HepG2 (cell line): ENCODE data around the gene ANKRD29. TPM values are rescaled to one million over a fixed set of nuclear protein-coding genes. Genes with fewer than 3 reads are reported as not detected.

Experiments used
- AHR ChIP-seq: IDR thresholded peaks from 2 replicates; pipeline ENCODE4 v1.6.1; 2018; ENCODE audit warnings: missing genetic modification reagents, missing compliant biosample characterization
- ATF1 ChIP-seq: IDR thresholded peaks from 2 replicates; pipeline ENCODE4 v1.6.1; 2016; ENCODE audit warnings: mild to moderate bottlenecking, control low read depth
- CBX5 ChIP-seq: sonication (generic); formaldehyde crosslinking; IDR thresholded peaks from 2 replicates; pipeline ENCODE4 v1.4.0; 2020; ENCODE audit warnings: missing genetic modification reagents, borderline replicate concordance
- CREBL2 ChIP-seq: sonication (generic); formaldehyde crosslinking; IDR thresholded peaks from 2 replicates; pipeline ENCODE4 v1.8.1; 2023; ENCODE audit warnings: missing genetic modification reagents, mild to moderate bottlenecking, borderline replicate concordance
- GLI4 ChIP-seq: sonication (generic); formaldehyde crosslinking; IDR thresholded peaks from 2 replicates; pipeline ENCODE4 v1.5.1; 2020; ENCODE audit warnings: missing genetic modification reagents, mild to moderate bottlenecking, moderate library complexity, borderline replicate concordance
- HNRNPLL ChIP-seq: fragments of 200-400 bp; formaldehyde crosslinking; IDR thresholded peaks from 2 replicates; pipeline ENCODE4 v1.6.1; 2017; ENCODE audit warnings: mild to moderate bottlenecking, low read depth, low read length; ENCODE audit not compliant: poor library complexity, severe bottlenecking
- JARID2 ChIP-seq: sonication (generic); formaldehyde crosslinking; IDR thresholded peaks from 2 replicates; pipeline ENCODE4 v1.8.1; 2023; ENCODE audit warnings: missing genetic modification reagents, inconsistent platforms; ENCODE audit not compliant: insufficient replicate concordance
- JUND ChIP-seq: sonication (generic); formaldehyde crosslinking; IDR thresholded peaks from 2 replicates; pipeline ENCODE4 v1.8.0; 2022; ENCODE audit warnings: mild to moderate bottlenecking, missing genetic modification reagents
- KLF11 ChIP-seq: IDR thresholded peaks from 2 replicates; pipeline ENCODE4 v1.6.1; 2016; ENCODE audit warnings: missing compliant biosample characterization
- MAFG ChIP-seq: sonication (generic); formaldehyde crosslinking; IDR thresholded peaks from 2 replicates; pipeline ENCODE4 v1.5.1; 2020; ENCODE audit warnings: mild to moderate bottlenecking, missing genetic modification reagents
- MBNL3 ChIP-seq: fragments of 250-450 bp; sonication (Bioruptor Pico); conservative IDR thresholded peaks from 2 replicates; pipeline ENCODE4 v1.8.0; 2022; ENCODE audit warnings: mild to moderate bottlenecking, inconsistent platforms
- NFYB ChIP-seq: sonication (generic); formaldehyde crosslinking; IDR thresholded peaks from 2 replicates; pipeline ENCODE4 v1.4.0; 2020; ENCODE audit warnings: missing genetic modification reagents
- RELA ChIP-seq: sonication (generic); formaldehyde crosslinking; IDR thresholded peaks from 2 replicates; pipeline ENCODE4 v1.4.0; 2020; ENCODE audit warnings: missing genetic modification reagents
- SOX5 ChIP-seq: IDR thresholded peaks from 2 replicates; pipeline ENCODE4 v1.6.1; 2016; ENCODE audit warnings: borderline replicate concordance
- SP2 ChIP-seq: sonication (generic); formaldehyde crosslinking; IDR thresholded peaks from 2 replicates; pipeline ENCODE4 v1.5.1; 2020; ENCODE audit warnings: mild to moderate bottlenecking, missing genetic modification reagents
- TOE1 ChIP-seq: sonication (generic); formaldehyde crosslinking; IDR thresholded peaks from 2 replicates; pipeline ENCODE4 v1.4.0; 2020; ENCODE audit warnings: mild to moderate bottlenecking, missing genetic modification reagents
- ZFP91 ChIP-seq: sonication (generic); formaldehyde crosslinking; IDR thresholded peaks from 2 replicates; pipeline ENCODE4 v1.9.0; 2022; ENCODE audit warnings: missing genetic modification reagents, mild to moderate bottlenecking, borderline replicate concordance
- ZNF674 ChIP-seq: sonication (generic); formaldehyde crosslinking; IDR thresholded peaks from 2 replicates; pipeline ENCODE4 v1.5.0; 2020; ENCODE audit warnings: low read depth, mild to moderate bottlenecking, missing genetic modification reagents
- ZNF766 ChIP-seq: sonication (generic); formaldehyde crosslinking; IDR thresholded peaks from 2 replicates; pipeline ENCODE4 v1.5.0; 2020; ENCODE audit warnings: missing genetic modification reagents, borderline replicate concordance
- polyA plus RNA-seq, 8 experiments: library from polyadenylated mRNA; depleted of rRNA in 3 of 8; stranded (reverse) in 7 of 8; unstranded in 1 of 8; fragments of >200 nt; fragmentation: Illumina TruSeq in 4 of 8; extraction: Trizol in 4 of 8; gene quantifications; 2 replicates each; pipeline versions ENCODE4 v1.2.1 to v1.2.3, GENCODE V29; 2011 to 2016; ENCODE audit warnings: low read depth in 4 of 8, missing spikeins in 1 of 8, mixed read lengths in 1 of 8; ENCODE audit not compliant: insufficient read depth in 1 of 8
- total RNA-seq, 5 experiments: library from RNA; depleted of rRNA; stranded (reverse); fragments of >200 nt; fragmentation: Illumina TruSeq; extraction: Trizol; gene quantifications; 2 replicates each; pipeline ENCODE4 v1.2.3, GENCODE V29; 2016; ENCODE audit warnings: low read depth in 1 of 5
- TF ChIP-seq, protein P1 (sequence below): sonication (generic); formaldehyde crosslinking; IDR thresholded peaks from 2 replicates; pipeline ENCODE4 v1.4.0; 2020; ENCODE audit warnings: mild to moderate bottlenecking, missing genetic modification reagents
- TF ChIP-seq, protein P2 (sequence below): sonication (generic); formaldehyde crosslinking; IDR thresholded peaks from 2 replicates; pipeline ENCODE4 v1.8.1; 2022; ENCODE audit warnings: low read depth, mild to moderate bottlenecking, missing genetic modification reagents
- TF ChIP-seq, protein P3 (sequence below): sonication (generic); formaldehyde crosslinking; IDR thresholded peaks from 2 replicates; pipeline ENCODE4 v1.4.0; 2020; ENCODE audit warnings: mild to moderate bottlenecking, missing genetic modification reagents

Gene ANKRD29
- total and polyA plus RNA-seq, 2 of the 13 experiments (the other 11 are each of a cell fraction or from before 2014, with no cell fraction given), result not detected

DNA sequence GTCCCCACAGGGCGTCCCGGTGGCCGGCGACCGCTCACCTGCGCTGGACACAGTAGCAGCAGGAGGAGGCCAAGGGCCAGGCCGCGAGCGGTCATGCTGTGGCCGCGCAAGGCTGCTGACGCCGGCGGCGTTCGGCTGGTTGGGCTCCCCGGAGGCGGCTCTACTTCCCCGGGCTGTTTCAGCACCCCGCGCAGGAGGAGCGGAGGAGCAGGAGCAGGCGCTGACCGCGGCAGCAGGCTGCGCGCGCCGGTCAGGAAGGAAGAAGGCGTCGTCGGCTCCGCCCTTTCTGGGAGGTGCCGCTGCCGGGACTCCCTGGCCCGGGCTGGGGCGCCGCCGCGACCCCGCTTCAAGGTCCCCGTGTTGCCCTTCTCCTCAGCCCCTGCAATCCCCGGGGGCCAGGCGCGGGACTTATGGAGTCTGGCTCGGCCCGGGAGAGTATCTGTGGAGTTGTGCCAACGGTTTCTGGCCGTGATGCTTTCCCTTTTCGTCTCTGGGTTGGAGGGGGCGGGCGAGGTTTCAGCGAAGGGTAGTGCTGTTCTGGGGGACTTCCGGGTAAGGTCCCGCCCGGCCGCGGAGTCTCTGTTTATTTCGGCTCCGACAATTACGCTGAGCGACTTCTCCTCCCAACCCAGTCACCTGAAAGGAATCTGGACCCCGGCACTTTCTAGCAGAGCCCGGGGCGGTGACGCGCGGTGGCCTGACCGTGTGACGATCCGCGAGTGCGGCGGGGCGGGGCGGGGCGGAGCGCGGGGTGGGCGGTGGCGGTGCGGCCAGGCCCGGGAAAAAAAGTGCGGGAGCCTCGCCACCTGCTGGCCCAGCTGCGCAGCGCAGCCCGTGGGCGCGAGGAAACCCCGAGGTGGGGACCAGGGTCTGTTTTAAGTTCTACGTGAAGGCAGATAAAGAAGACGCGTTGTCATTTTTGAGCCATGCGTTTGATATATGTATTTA, 76.2 kb downstream of the ANKRD29 start, which contains the start of gene NPC1 (continued):
- TF ChIP-seq ZFP91 (CRISPR knock-in tag), result peak; percentile 82; the same call in 1 of the 2 replicates
- TF ChIP-seq GLI4 (CRISPR knock-in tag), result no peak
- TF ChIP-seq, protein P1, sequence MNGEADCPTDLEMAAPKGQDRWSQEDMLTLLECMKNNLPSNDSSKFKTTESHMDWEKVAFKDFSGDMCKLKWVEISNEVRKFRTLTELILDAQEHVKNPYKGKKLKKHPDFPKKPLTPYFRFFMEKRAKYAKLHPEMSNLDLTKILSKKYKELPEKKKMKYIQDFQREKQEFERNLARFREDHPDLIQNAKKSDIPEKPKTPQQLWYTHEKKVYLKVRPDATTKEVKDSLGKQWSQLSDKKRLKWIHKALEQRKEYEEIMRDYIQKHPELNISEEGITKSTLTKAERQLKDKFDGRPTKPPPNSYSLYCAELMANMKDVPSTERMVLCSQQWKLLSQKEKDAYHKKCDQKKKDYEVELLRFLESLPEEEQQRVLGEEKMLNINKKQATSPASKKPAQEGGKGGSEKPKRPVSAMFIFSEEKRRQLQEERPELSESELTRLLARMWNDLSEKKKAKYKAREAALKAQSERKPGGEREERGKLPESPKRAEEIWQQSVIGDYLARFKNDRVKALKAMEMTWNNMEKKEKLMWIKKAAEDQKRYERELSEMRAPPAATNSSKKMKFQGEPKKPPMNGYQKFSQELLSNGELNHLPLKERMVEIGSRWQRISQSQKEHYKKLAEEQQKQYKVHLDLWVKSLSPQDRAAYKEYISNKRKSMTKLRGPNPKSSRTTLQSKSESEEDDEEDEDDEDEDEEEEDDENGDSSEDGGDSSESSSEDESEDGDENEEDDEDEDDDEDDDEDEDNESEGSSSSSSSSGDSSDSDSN (CRISPR knock-in tag), result peak; percentile 99
- TF ChIP-seq NFYB (CRISPR knock-in tag), result 0 out of 2 replicates have a peak, but pooled peaks have one; percentile 16
- no peak for TF ChIP-seq TOE1 (CRISPR knock-in tag)
- no peak for TF ChIP-seq MAFG (CRISPR knock-in tag)
- no peak for TF ChIP-seq KLF11 (CRISPR knock-in tag)
- TF ChIP-seq, protein P2, sequence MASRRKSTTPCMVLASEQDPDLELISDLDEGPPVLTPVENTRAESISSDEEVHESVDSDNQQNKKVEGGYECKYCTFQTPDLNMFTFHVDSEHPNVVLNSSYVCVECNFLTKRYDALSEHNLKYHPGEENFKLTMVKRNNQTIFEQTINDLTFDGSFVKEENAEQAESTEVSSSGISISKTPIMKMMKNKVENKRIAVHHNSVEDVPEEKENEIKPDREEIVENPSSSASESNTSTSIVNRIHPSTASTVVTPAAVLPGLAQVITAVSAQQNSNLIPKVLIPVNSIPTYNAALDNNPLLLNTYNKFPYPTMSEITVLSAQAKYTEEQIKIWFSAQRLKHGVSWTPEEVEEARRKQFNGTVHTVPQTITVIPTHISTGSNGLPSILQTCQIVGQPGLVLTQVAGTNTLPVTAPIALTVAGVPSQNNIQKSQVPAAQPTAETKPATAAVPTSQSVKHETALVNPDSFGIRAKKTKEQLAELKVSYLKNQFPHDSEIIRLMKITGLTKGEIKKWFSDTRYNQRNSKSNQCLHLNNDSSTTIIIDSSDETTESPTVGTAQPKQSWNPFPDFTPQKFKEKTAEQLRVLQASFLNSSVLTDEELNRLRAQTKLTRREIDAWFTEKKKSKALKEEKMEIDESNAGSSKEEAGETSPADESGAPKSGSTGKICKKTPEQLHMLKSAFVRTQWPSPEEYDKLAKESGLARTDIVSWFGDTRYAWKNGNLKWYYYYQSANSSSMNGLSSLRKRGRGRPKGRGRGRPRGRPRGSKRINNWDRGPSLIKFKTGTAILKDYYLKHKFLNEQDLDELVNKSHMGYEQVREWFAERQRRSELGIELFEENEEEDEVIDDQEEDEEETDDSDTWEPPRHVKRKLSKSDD (CRISPR knock-in tag), result no peak
- no peak for TF ChIP-seq ZNF766
- TF ChIP-seq, protein P3, sequence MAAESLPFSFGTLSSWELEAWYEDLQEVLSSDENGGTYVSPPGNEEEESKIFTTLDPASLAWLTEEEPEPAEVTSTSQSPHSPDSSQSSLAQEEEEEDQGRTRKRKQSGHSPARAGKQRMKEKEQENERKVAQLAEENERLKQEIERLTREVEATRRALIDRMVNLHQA (CRISPR knock-in tag), result no peak
- TF ChIP-seq JUND (CRISPR knock-in tag), result 0 out of 2 replicates have a peak, but pooled peaks have one; percentile 35
- no peak for TF ChIP-seq AHR (CRISPR knock-in tag)
- no peak; the same call in 1 of the 2 replicates for TF ChIP-seq CREBL2 (CRISPR knock-in tag)
- no peak for TF ChIP-seq RELA
- no peak for TF ChIP-seq ATF1
- TF ChIP-seq JARID2, result no peak
- TF ChIP-seq MBNL3 (CRISPR knock-in tag), result no peak
- TF ChIP-seq ZNF674 (CRISPR knock-in tag), result 0 out of 2 replicates have a peak, but pooled peaks have one; percentile 37
- TF ChIP-seq HNRNPLL, result peak; percentile 88
- peak; percentile 7; the same call in 1 of the 2 replicates for TF ChIP-seq SOX5 (CRISPR knock-in tag)
- TF ChIP-seq CBX5 (CRISPR knock-in tag), result no peak
- TF ChIP-seq SP2 (CRISPR knock-in tag), result no peak
